Gastrocnemius medialis (tissue), 4 donors: ENCODE measurements around the gene GALNT18. TPM values are rescaled to one million over a fixed set of nuclear protein-coding genes. Genes with fewer than 3 reads are reported as not detected.

Experiments used
- ATAC-seq, 2 donors: fragments of 150-250 bp; one replicate each; pipeline ENCODE4 v1.9.1; 2016
- DNase-seq, 2 donors: peaks; one replicate each; pipeline ENCODE4 v3.0.0-alpha.2; 2019
- H3K27ac ChIP-seq, 4 donors: fragments of 200-600 bp; sonication (generic); 1 replicate in 1 of 4; 2 replicates in 3 of 4; pipeline ENCODE4 v1.5.1; 2016 to 2018; ENCODE audit warnings: mild to moderate bottlenecking in 2 of 4, moderate library complexity in 1 of 4
- H3K27me3 ChIP-seq, 3 donors: fragments of 200-600 bp; sonication (generic) in 2 of 3; 1 replicate in 1 of 3; 2 replicates in 2 of 3; pipeline versions ENCODE4 v1.5.1 to v1.6.0; 2016 to 2019; ENCODE audit warnings: mild to moderate bottlenecking in 1 of 3, moderate library complexity in 1 of 3
- H3K36me3 ChIP-seq, 2 donors: fragments of 200-600 bp; sonication (generic) in 1 of 2; one replicate each; pipeline ENCODE4 v1.5.1; 2017 to 2018
- H3K4me1 ChIP-seq, 2 donors: fragments of 200-600 bp; sonication (generic) in 1 of 2; one replicate each; pipeline ENCODE4 v1.5.1; 2016 to 2017; ENCODE audit warnings: mild to moderate bottlenecking in 2 of 2
- H3K4me3 ChIP-seq, 4 donors: fragments of 200-600 bp; sonication (generic) in 3 of 4; 1 replicate in 1 of 4; 2 replicates in 3 of 4; pipeline ENCODE4 v1.5.1; 2016 to 2019; ENCODE audit warnings: mild to moderate bottlenecking in 2 of 4
- H3K9me3 ChIP-seq, 3 donors: fragments of 200-600 bp; sonication (generic) in 2 of 3; 1 replicate in 1 of 3; 2 replicates in 2 of 3; pipeline ENCODE4 v1.5.1; 2016 to 2019
- CTCF ChIP-seq, 5 experiments: fragments of 450-650 bp in 3 of 5; fragments of 200-600 bp in 2 of 5; sonication (generic) in 2 of 5; IDR thresholded peaks in 4 of 5; conservative IDR thresholded peaks in 1 of 5; 1 replicate in 4 of 5; 2 replicates in 1 of 5; pipeline ENCODE4 v1.5.1; 2016 to 2019; ENCODE audit warnings: antibody characterized with exemption in 5 of 5, mild to moderate bottlenecking in 3 of 5, moderate library complexity in 3 of 5
- POLR2A ChIP-seq, 2 donors: fragments of 450-650 bp; IDR thresholded peaks; one replicate each; pipeline ENCODE4 v1.6.1; 2017; ENCODE audit warnings: antibody characterized with exemption in 2 of 2, mild to moderate bottlenecking in 2 of 2, moderate library complexity in 2 of 2
- in situ Hi-C, 4 donors: fragments of 200-750 bp; cut with MboI; loops; one replicate each; pipeline versions ENCODE4 v1.15.0 to v1.8.0; 2017; ENCODE audit warnings: low sequenced_read_pairs in 4 of 4
- intact Hi-C: fragments of 100-400 bp; cut with DNase I; formaldehyde crosslinking; loops from one replicate; pipeline ENCODE4 v1.15.1; 2023; ENCODE audit warnings: low total_unique reads
- total RNA-seq, 4 donors: library from RNA; depleted of rRNA; stranded (reverse); fragments of >200 nt; gene quantifications; one replicate each; pipeline versions ENCODE4 v1.1.0 to v1.2.3, GENCODE V29; 2016

Gene GALNT18
- total RNA-seq, 4 donors from 2014 or later: 10.5 to 29.2 (median 11.2) TPM

- Histone ChIP-seq H3K4me3 (no peak overlapping the region), H3K36me3 (no peaks in the 10 kb centered on the region), H3K4me1 (no peaks in the 10 kb centered on the region), H3K9me3 (no peaks in the 10 kb centered on the region), H3K27ac (no peak overlapping the region), H3K27me3 (no peaks in the 10 kb centered on the region)
- ATAC-seq (no peak), DNase-seq (no peak)
- intact Hi-C loops (no loop called here), in situ Hi-C loops (no loop called here)
- no peak for TF ChIP-seq CTCF (IDR thresholded peaks at IDR 0.05 in 4 of 5, conservative IDR thresholded peaks at IDR 0.05 in 1 of 5)
- no peak for TF ChIP-seq POLR2A (IDR thresholded peaks at IDR 0.05)
These were observed 19.8 kb downstream of the GALNT18 start for GRCh38 chr11:11602011-11602410.

GRCh38 chr11:11600288-11600687 is 21.5 kb downstream of the GALNT18 start:
- in situ Hi-C loops: no loop called here
- no peaks in the 10 kb centered on the region for H3K4me1 ChIP-seq
- H3K36me3 ChIP-seq: no peaks in the 10 kb centered on the region
- no peak for DNase-seq
- no peak overlapping the region for H3K27ac ChIP-seq
- no peaks in the 10 kb centered on the region for H3K9me3 ChIP-seq
- no peak for ATAC-seq
- H3K27me3 ChIP-seq: no peaks in the 10 kb centered on the region
- intact Hi-C loops: no loop called here
- H3K4me3 ChIP-seq: no peak overlapping the region
- TF ChIP-seq POLR2A (IDR thresholded peaks at IDR 0.05) (no peak), CTCF (IDR thresholded peaks at IDR 0.05 in 4 of 5, conservative IDR thresholded peaks at IDR 0.05 in 1 of 5) (no peak)

- in situ Hi-C loops: no loop called here
- no peak overlapping the region for H3K4me3 ChIP-seq
- H3K27me3 ChIP-seq: no peaks in the 10 kb centered on the region
- TF ChIP-seq POLR2A (IDR thresholded peaks at IDR 0.05) (no peak), CTCF (IDR thresholded peaks at IDR 0.05 in 4 of 5, conservative IDR thresholded peaks at IDR 0.05 in 1 of 5) (no peak)
- no peak overlapping the region for H3K27ac ChIP-seq
- no peak for DNase-seq
- H3K9me3 ChIP-seq: no peaks in the 10 kb centered on the region
- no peaks in the 10 kb centered on the region for H3K36me3 ChIP-seq
- ATAC-seq: no peak
- no peaks in the 10 kb centered on the region for H3K4me1 ChIP-seq
- intact Hi-C loops: no loop called here
These were observed 23.6 kb downstream of the GALNT18 start for GRCh38 chr11:11598243-11598642.

GRCh38 chr11:11594162-11594561 is 27.6 kb downstream of the GALNT18 start:
- H3K4me3 ChIP-seq: no peak overlapping the region
- ATAC-seq (no peak), DNase-seq (no peak)
- H3K36me3 ChIP-seq: no peaks in the 10 kb centered on the region
- in situ Hi-C loops (no loop called here), intact Hi-C loops (no loop called here)
- H3K4me1 ChIP-seq: peaks cover 2 to 3% of the 10 kb centered on the region in 2 donors
- H3K27me3 ChIP-seq: no peaks in the 10 kb centered on the region
- H3K27ac ChIP-seq: no peak overlapping the region
- TF ChIP-seq POLR2A (IDR thresholded peaks at IDR 0.05): no peak
- no peak for TF ChIP-seq CTCF (IDR thresholded peaks at IDR 0.05 in 4 of 5, conservative IDR thresholded peaks at IDR 0.05 in 1 of 5)
- no peaks in the 10 kb centered on the region for H3K9me3 ChIP-seq

GRCh38 chr11:11592146-11592684 is 29.6 kb downstream of the GALNT18 start:
- Histone ChIP-seq H3K27me3 (no peaks in the 10 kb centered on the region), H3K27ac (peak overlapping the region in 1 of 4 donors; percentile 15), H3K4me3 (no peak overlapping the region), H3K4me1 (peaks cover 8 to 9% of the 10 kb centered on the region in 2 donors), H3K36me3 (no peaks in the 10 kb centered on the region), H3K9me3 (no peaks in the 10 kb centered on the region)
- DNase-seq (no peak), ATAC-seq (no peak)
- no peak for TF ChIP-seq CTCF (IDR thresholded peaks at IDR 0.05 in 4 of 5, conservative IDR thresholded peaks at IDR 0.05 in 1 of 5)
- TF ChIP-seq POLR2A (IDR thresholded peaks at IDR 0.05): no peak
- intact Hi-C loops (no loop called here), in situ Hi-C loops (no loop called here)
